WTC11 (cell line): ENCODE data around the gene KIAA0232. TPM values are rescaled to one million over a fixed set of nuclear protein-coding genes. Genes with fewer than 3 reads are reported as not detected.

Experiments used
- ATAC-seq: fragments of 200-7000 bp; cut with Tn5 transposase; 2 replicates; pipeline ENCODE4 v1.10.0; 2021; ENCODE audit warnings: mild to moderate bottlenecking, moderate library complexity
- CTCF ChIA-PET: fragments of 300-600 bp; sonication (Branson Sonifier 250); formaldehyde crosslinking; loops from one replicate; lab custom pipeline; 2021; ENCODE audit warnings: antibody characterized with exemption; lab: Charles Lee
- POLR2A ChIA-PET: fragments of 350-600 bp; sonication (Branson Sonifier 250); formaldehyde crosslinking; loops from one replicate; lab custom pipeline; 2021; ENCODE audit warnings: antibody characterized with exemption; lab: Charles Lee
- DNase-seq: peaks from one replicate; pipeline ENCODE4 v3.0.0; 2021; ENCODE audit warnings: low spot score
- H3K27ac Mint-ChIP-seq: 2 replicates; pipeline ENCODE4 v1.8.0; 2021; ENCODE audit warnings: mixed read lengths
- H3K27me3 Mint-ChIP-seq: 2 replicates; pipeline ENCODE4 v1.8.0; 2021; ENCODE audit warnings: low read depth, mild to moderate bottlenecking, moderate library complexity, mixed read lengths
- H3K36me3 Mint-ChIP-seq: 2 replicates; pipeline ENCODE4 v1.8.0; 2021; ENCODE audit warnings: mixed read lengths
- H3K4me1 Mint-ChIP-seq: 2 replicates; pipeline ENCODE4 v1.8.0; 2022; ENCODE audit warnings: mixed read lengths
- H3K4me3 Mint-ChIP-seq: 2 replicates; pipeline ENCODE4 v1.8.0; 2021; ENCODE audit warnings: mild to moderate bottlenecking, moderate library complexity, mixed read lengths
- H3K9me3 Mint-ChIP-seq: 2 replicates; pipeline ENCODE4 v1.8.0; 2021; ENCODE audit warnings: mixed read lengths
- CBFB ChIP-seq: sonication (generic); formaldehyde crosslinking; IDR thresholded peaks from 2 replicates; pipeline ENCODE4 v1.8.1; 2022; ENCODE audit warnings: mild to moderate bottlenecking, low read depth, missing genetic modification reagents
- CREB1 ChIP-seq: sonication (generic); formaldehyde crosslinking; IDR thresholded peaks from 2 replicates; pipeline ENCODE4 v1.8.0; 2023; ENCODE audit warnings: mild to moderate bottlenecking, missing genetic modification reagents
- FOXK1 ChIP-seq: sonication (generic); formaldehyde crosslinking; IDR thresholded peaks from 2 replicates; pipeline ENCODE4 v1.8.0; 2022; ENCODE audit warnings: mild to moderate bottlenecking, moderate library complexity, missing genetic modification reagents
- FOXP1 ChIP-seq: sonication (generic); formaldehyde crosslinking; IDR thresholded peaks from 2 replicates; pipeline ENCODE4 v1.8.0; 2022; ENCODE audit warnings: missing genetic modification reagents, mild to moderate bottlenecking, moderate library complexity, borderline replicate concordance
- GRHL2 ChIP-seq: fragments of 250-450 bp; sonication (Bioruptor Pico); IDR thresholded peaks from 2 replicates; pipeline ENCODE4 v1.8.0; 2022; ENCODE audit warnings: mild to moderate bottlenecking, moderate library complexity; ENCODE audit not compliant: insufficient replicate concordance, severe bottlenecking
- GTF2I ChIP-seq: fragments of 250-450 bp; sonication (Bioruptor Pico); conservative IDR thresholded peaks from 2 replicates; pipeline ENCODE4 v1.4.0; 2021; ENCODE audit warnings: mild to moderate bottlenecking
- IRF1 ChIP-seq: sonication (generic); formaldehyde crosslinking; IDR thresholded peaks from 2 replicates; pipeline ENCODE4 v1.8.0; 2023; ENCODE audit warnings: missing genetic modification reagents
- MXD4 ChIP-seq: fragments of 250-450 bp; sonication (Bioruptor Pico); IDR thresholded peaks from 2 replicates; pipeline ENCODE4 v1.8.0; 2021; ENCODE audit warnings: mild to moderate bottlenecking, moderate library complexity, borderline replicate concordance
- MYBL2 ChIP-seq: sonication (generic); formaldehyde crosslinking; IDR thresholded peaks from 2 replicates; pipeline ENCODE4 v1.8.1; 2023; ENCODE audit warnings: mild to moderate bottlenecking, moderate library complexity, missing genetic modification reagents
- NFYB ChIP-seq: sonication (generic); formaldehyde crosslinking; conservative IDR thresholded peaks from 2 replicates; pipeline ENCODE4 v1.8.0; 2022; ENCODE audit warnings: low read depth, missing genetic modification reagents
- RORB ChIP-seq: fragments of 250-450 bp; sonication (Bioruptor Pico); IDR thresholded peaks from 2 replicates; pipeline ENCODE4 v1.9.0; 2021; ENCODE audit warnings: mild to moderate bottlenecking
- SMAD3 ChIP-seq: sonication (generic); formaldehyde crosslinking; IDR thresholded peaks from 2 replicates; pipeline ENCODE4 v1.8.0; 2022; ENCODE audit warnings: missing genetic modification reagents, mild to moderate bottlenecking, borderline replicate concordance
- USF2 ChIP-seq: sonication (generic); formaldehyde crosslinking; IDR thresholded peaks from 2 replicates; pipeline ENCODE4 v1.8.1; 2023; ENCODE audit warnings: mild to moderate bottlenecking, missing genetic modification reagents, moderate library complexity
- ZBTB21 ChIP-seq: sonication (generic); formaldehyde crosslinking; IDR thresholded peaks from 2 replicates; pipeline ENCODE4 v1.8.1; 2023; ENCODE audit warnings: mild to moderate bottlenecking, missing genetic modification reagents, borderline replicate concordance
- ZNF138 ChIP-seq: sonication (generic); formaldehyde crosslinking; conservative IDR thresholded peaks from 2 replicates; pipeline ENCODE4 v1.8.1; 2022; ENCODE audit warnings: mild to moderate bottlenecking, moderate library complexity, missing genetic modification reagents
- ZNF219 ChIP-seq: sonication (generic); formaldehyde crosslinking; IDR thresholded peaks from 2 replicates; pipeline ENCODE4 v1.8.0; 2023; ENCODE audit warnings: missing genetic modification reagents, mild to moderate bottlenecking, borderline replicate concordance
- ZNF416 ChIP-seq: fragments of 250-450 bp; sonication (Bioruptor Pico); IDR thresholded peaks from 2 replicates; pipeline ENCODE4 v1.9.0; 2021; ENCODE audit warnings: mild to moderate bottlenecking, inconsistent platforms
- ZNF671 ChIP-seq: fragments of 250-450 bp; sonication (Bioruptor Pico); IDR thresholded peaks from 2 replicates; pipeline ENCODE4 v1.8.0; 2021; ENCODE audit warnings: mild to moderate bottlenecking
- total RNA-seq: library from RNA; stranded (reverse); gene quantifications from 3 replicates; pipeline ENCODE4 v1.2.3, GENCODE V29; 2021
- TF ChIP-seq, protein P1 (sequence below): fragments of 250-450 bp; sonication (Bioruptor Pico); IDR thresholded peaks from 2 replicates; pipeline ENCODE4 v1.8.0; 2021; ENCODE audit warnings: mild to moderate bottlenecking
- TF ChIP-seq, protein P2 (sequence below): sonication (generic); formaldehyde crosslinking; IDR thresholded peaks from 2 replicates; pipeline ENCODE4 v1.8.1; 2022; ENCODE audit warnings: low read depth, mild to moderate bottlenecking, moderate library complexity, missing genetic modification reagents, borderline replicate concordance
- TF ChIP-seq, protein P3 (sequence below): sonication (generic); formaldehyde crosslinking; IDR thresholded peaks from 2 replicates; pipeline ENCODE4 v1.8.0; 2022; ENCODE audit warnings: mild to moderate bottlenecking, missing genetic modification reagents
- TF ChIP-seq, protein P4 (sequence below): fragments of 250-450 bp; sonication (Bioruptor Pico); IDR thresholded peaks from 2 replicates; pipeline ENCODE4 v1.9.0; 2021; ENCODE audit warnings: mild to moderate bottlenecking
- TF ChIP-seq, protein P5 (sequence below): fragments of 200-600 bp; IDR thresholded peaks from 2 replicates; pipeline ENCODE4 v1.8.0; 2022; ENCODE audit warnings: antibody characterized with exemption

The KIAA0232 gene
- total RNA-seq, 1 experiment from 2014 or later = 23.2 TPM

DNA sequence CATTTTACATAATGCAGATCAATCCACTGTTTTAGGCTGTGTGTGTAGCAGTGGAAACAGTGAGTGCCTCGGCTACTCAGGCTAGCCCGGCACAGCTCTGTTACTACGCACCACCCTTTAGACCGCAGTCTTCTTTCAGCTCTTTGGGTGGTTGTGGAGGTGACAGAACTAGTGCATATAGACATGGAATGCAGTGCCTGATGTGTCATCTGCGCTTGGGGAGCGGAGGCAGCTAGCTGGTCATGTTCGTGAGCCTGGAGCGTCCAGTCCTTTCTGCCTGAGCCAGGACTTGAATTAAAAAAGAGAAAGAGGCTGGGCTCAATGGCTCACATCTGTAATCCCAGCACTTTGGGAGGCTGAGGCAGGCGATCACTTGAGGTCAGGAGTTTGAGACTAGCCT lies 131.9 kb downstream of the KIAA0232 start:
- no peak for DNase-seq
- no peak for ATAC-seq
- no peaks in the 10 kb centered on the region for H3K36me3 Mint-ChIP-seq
- TF ChIP-seq RORB (CRISPR knock-in tag) (no peak), GTF2I (CRISPR knock-in tag) (no peak), ZNF138 (CRISPR knock-in tag) (no peak), FOXP1 (CRISPR knock-in tag) (no peak), IRF1 (CRISPR knock-in tag) (no peak), ZNF219 (no peak)
- TF ChIP-seq, all 79 proteins: peak for 0
- H3K4me3 Mint-ChIP-seq = no peak overlapping the region
- ChIA-PET POLR2A (interaction anchor here (0.6 kb wide), 1 partner anchor 99 kb away, joined by 4 read pairs; no protein-coding TSS in a partner anchor), CTCF (interaction anchor here (1.1 kb wide), 2 partner anchors 9 to 60 kb away, joined by 3 read pairs; no protein-coding TSS in a partner anchor)
- no peaks in the 10 kb centered on the region for H3K9me3 Mint-ChIP-seq
- no peak overlapping the region; the same call in 1 of the 2 replicates for H3K27ac Mint-ChIP-seq
- H3K27me3 Mint-ChIP-seq = peaks cover 7% of the 10 kb centered on the region
- H3K4me1 Mint-ChIP-seq = peaks cover 43% of the 10 kb centered on the region

- no peak for DNase-seq
- TF ChIP-seq, protein P1, sequence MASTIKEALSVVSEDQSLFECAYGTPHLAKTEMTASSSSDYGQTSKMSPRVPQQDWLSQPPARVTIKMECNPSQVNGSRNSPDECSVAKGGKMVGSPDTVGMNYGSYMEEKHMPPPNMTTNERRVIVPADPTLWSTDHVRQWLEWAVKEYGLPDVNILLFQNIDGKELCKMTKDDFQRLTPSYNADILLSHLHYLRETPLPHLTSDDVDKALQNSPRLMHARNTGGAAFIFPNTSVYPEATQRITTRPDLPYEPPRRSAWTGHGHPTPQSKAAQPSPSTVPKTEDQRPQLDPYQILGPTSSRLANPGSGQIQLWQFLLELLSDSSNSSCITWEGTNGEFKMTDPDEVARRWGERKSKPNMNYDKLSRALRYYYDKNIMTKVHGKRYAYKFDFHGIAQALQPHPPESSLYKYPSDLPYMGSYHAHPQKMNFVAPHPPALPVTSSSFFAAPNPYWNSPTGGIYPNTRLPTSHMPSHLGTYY (CRISPR knock-in tag) = no peak
- no peak for TF ChIP-seq GRHL2 (CRISPR knock-in tag)
- no peak for TF ChIP-seq SMAD3 (CRISPR knock-in tag)
- no peak for TF ChIP-seq CREB1 (CRISPR knock-in tag)
- TF ChIP-seq MYBL2 (CRISPR knock-in tag) = no peak
- TF ChIP-seq ZBTB21 (CRISPR knock-in tag) = no peak
- no peak for TF ChIP-seq ZNF138 (CRISPR knock-in tag)
- TF ChIP-seq, protein P2, sequence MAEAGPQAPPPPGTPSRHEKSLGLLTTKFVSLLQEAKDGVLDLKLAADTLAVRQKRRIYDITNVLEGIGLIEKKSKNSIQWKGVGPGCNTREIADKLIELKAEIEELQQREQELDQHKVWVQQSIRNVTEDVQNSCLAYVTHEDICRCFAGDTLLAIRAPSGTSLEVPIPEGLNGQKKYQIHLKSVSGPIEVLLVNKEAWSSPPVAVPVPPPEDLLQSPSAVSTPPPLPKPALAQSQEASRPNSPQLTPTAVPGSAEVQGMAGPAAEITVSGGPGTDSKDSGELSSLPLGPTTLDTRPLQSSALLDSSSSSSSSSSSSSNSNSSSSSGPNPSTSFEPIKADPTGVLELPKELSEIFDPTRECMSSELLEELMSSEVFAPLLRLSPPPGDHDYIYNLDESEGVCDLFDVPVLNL (CRISPR knock-in tag) = no peak
- no peak for TF ChIP-seq NFYB (CRISPR knock-in tag)
- no peak for TF ChIP-seq CBFB (CRISPR knock-in tag)
- no peak for TF ChIP-seq ZNF219
- TF ChIP-seq, protein P3, sequence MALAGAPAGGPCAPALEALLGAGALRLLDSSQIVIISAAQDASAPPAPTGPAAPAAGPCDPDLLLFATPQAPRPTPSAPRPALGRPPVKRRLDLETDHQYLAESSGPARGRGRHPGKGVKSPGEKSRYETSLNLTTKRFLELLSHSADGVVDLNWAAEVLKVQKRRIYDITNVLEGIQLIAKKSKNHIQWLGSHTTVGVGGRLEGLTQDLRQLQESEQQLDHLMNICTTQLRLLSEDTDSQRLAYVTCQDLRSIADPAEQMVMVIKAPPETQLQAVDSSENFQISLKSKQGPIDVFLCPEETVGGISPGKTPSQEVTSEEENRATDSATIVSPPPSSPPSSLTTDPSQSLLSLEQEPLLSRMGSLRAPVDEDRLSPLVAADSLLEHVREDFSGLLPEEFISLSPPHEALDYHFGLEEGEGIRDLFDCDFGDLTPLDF = no peak
- no peak for TF ChIP-seq ZNF416 (CRISPR knock-in tag)
- TF ChIP-seq MXD4 = no peak
- TF ChIP-seq USF2 (CRISPR knock-in tag) = no peak
- TF ChIP-seq, protein P4, sequence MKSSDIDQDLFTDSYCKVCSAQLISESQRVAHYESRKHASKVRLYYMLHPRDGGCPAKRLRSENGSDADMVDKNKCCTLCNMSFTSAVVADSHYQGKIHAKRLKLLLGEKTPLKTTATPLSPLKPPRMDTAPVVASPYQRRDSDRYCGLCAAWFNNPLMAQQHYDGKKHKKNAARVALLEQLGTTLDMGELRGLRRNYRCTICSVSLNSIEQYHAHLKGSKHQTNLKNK = no peak
- TF ChIP-seq FOXK1 (CRISPR knock-in tag) = no peak
- TF ChIP-seq ZNF671 (CRISPR knock-in tag) = no peak
- TF ChIP-seq, protein P5, sequence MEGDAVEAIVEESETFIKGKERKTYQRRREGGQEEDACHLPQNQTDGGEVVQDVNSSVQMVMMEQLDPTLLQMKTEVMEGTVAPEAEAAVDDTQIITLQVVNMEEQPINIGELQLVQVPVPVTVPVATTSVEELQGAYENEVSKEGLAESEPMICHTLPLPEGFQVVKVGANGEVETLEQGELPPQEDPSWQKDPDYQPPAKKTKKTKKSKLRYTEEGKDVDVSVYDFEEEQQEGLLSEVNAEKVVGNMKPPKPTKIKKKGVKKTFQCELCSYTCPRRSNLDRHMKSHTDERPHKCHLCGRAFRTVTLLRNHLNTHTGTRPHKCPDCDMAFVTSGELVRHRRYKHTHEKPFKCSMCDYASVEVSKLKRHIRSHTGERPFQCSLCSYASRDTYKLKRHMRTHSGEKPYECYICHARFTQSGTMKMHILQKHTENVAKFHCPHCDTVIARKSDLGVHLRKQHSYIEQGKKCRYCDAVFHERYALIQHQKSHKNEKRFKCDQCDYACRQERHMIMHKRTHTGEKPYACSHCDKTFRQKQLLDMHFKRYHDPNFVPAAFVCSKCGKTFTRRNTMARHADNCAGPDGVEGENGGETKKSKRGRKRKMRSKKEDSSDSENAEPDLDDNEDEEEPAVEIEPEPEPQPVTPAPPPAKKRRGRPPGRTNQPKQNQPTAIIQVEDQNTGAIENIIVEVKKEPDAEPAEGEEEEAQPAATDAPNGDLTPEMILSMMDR = no peak
- Mint-ChIP-seq H3K4me3 (no peak overlapping the region), H3K9me3 (no peaks in the 10 kb centered on the region), H3K27me3 (peaks cover 6% of the 10 kb centered on the region), H3K4me1 (peaks cover 43% of the 10 kb centered on the region), H3K36me3 (no peaks in the 10 kb centered on the region), H3K27ac (peak overlapping the region; percentile 49; the same call in 1 of the 2 replicates)
- POLR2A ChIA-PET = interaction anchor here (0.6 kb wide), 1 partner anchor 65 kb away, joined by 3 read pairs; no protein-coding TSS in a partner anchor
- no peak for ATAC-seq
- CTCF ChIA-PET = interaction anchor here (0.7 to 2.2 kb wide), 7 partner anchors 8 to 195 kb away, joined by 3 to 14 read pairs (median 4); partner anchors contain the start of gene GRPEL1
Measured at GRCh38 chr4:6915041-6916005, 132.8 kb downstream of the KIAA0232 start.
